ENCODE results near the gene TLCD1. TPM values are rescaled to one million over a fixed set of nuclear protein-coding genes. Genes with fewer than 3 reads are reported as not detected.
A peak's percentile ranks its signal among the peaks of the same experiment; 100 is the strongest.

Gene TLCD1
- total and polyA plus RNA-seq, 2 donors (not counting 1 experiment from before 2014, with no cell fraction given), result 0.49 to 3.1 TPM

- no peak overlapping the region for H2AFZ ChIP-seq (ENCODE audit: insufficient read depth, low read depth, low read length, poor library complexity, severe bottlenecking)
- no peaks in the 10 kb centered on the region for H3K9me3 ChIP-seq (ENCODE audit: control extremely low read depth in 1 of 3, control insufficient read depth in 2 of 3, insufficient read depth in 1 of 3, low read length in 2 of 3)
- POLR2A ChIA-PET, result interaction anchor here (0.6 to 16.2 kb wide), 10 partner anchors 9 to 203 kb away, joined by 3 to 511 read pairs (median 6); partner anchors contain the start of genes FLOT2, NEK8, PROCA1 and RPL23A
- peaks cover 32 to 34% of the 10 kb centered on the region in 2 donors for H3K4me1 ChIP-seq (ENCODE audit: control insufficient read depth in 2 of 2, insufficient read depth in 2 of 2, low read length in 2 of 2)
- H4K20me1 ChIP-seq (ENCODE audit: control insufficient read depth, insufficient read depth, low read length, poor library complexity, severe bottlenecking), result peaks cover 70% of the 10 kb centered on the region
- H3K36me3 ChIP-seq (replicated peaks in 1 of 2; ENCODE audit: control extremely low read depth in 1 of 2, control insufficient read depth in 1 of 2, extremely low read depth in 1 of 2, insufficient read depth in 2 of 2, low read length in 1 of 2), result peaks cover 0 to 63% of the 10 kb centered on the region in 2 experiments
- peak overlapping the region; percentile 20 for H3K4me2 ChIP-seq (replicated peaks; ENCODE audit: low read depth, low read length, poor library complexity, severe bottlenecking)
- peaks cover 53% of the 10 kb centered on the region for H3K79me2 ChIP-seq (ENCODE audit: control insufficient read depth, insufficient read depth, low read length)
- no peak overlapping the region for H3K4me3 ChIP-seq (ENCODE audit: control extremely low read depth in 1 of 5, extremely low read depth in 1 of 5, insufficient read depth in 1 of 5, low read depth in 2 of 5, low read length in 4 of 5)
- peak overlapping the region in 1 of 2 donors; percentile 41 for H3K27ac ChIP-seq (ENCODE audit: low read length in 2 of 2)
- Mint-ChIP-seq H3K4me1 (peaks cover 42% of the 10 kb centered on the region), H3K27me3 (no peaks in the 10 kb centered on the region), H3K4me3 (no peak overlapping the region), H3K9me3 (ENCODE audit: insufficient read depth) (no peaks in the 10 kb centered on the region), H3K27ac (peak overlapping the region; percentile 67)
- DNase-seq (peak; percentile 93), ATAC-seq (ENCODE audit: low read depth) (peak; percentile 97)
- H3K27me3 ChIP-seq (replicated peaks in 1 of 4; ENCODE audit: control extremely low read depth in 1 of 4, control insufficient read depth in 3 of 4, insufficient read depth in 4 of 4, low read length in 3 of 4), result no peaks in the 10 kb centered on the region
- no peak overlapping the region for H3K9ac ChIP-seq (ENCODE audit: low read length)
- intact Hi-C loops (cut with micrococcal nuclease), result loop anchor here (1.0 to 5.0 kb wide), 2 partner anchors 23 to 33 kb away; partner anchors contain the start of genes RAB34 and RPL23A
- WGBS (ENCODE audit: insufficient coverage), result 53% methylated on average over 18 of the region's 20 CpGs
- TF ChIP-seq CTCF (IDR thresholded peaks at IDR 0.05), result peak; percentile 100
- no peak for TF ChIP-seq EZH2 (IDR thresholded peaks at IDR 0.05; ENCODE audit: borderline replicate concordance, insufficient read depth, low read depth, low read length, poor library complexity, severe bottlenecking)
- CTCF ChIA-PET, result interaction anchor here (0.6 to 18.9 kb wide), 21 partner anchors 9 to 215 kb away, joined by 3 to 1020 read pairs (median 4); partner anchors contain the start of genes BLTP2, DHRS13, FLOT2 and NEK8
These were observed 24.4 kb upstream of the TLCD1 start for GRCh38 chr17:28750178-28751047.
